IMR-90 (cell line): ENCODE results near the gene CLPTM1. TPM values are rescaled to one million over a fixed set of nuclear protein-coding genes. Genes with fewer than 3 reads are reported as not detected.

Source experiments
- CEBPB ChIP-seq: IDR thresholded peaks from 2 replicates; pipeline ENCODE4 v1.6.1; 2012; ENCODE audit warnings: low read depth, low read length, improper control_type of control experiment
- USF2 ChIP-seq: fragments of 150-350 bp; IDR thresholded peaks from 2 replicates; pipeline ENCODE4 v1.6.1; 2017; ENCODE audit warnings: mild to moderate bottlenecking, antibody characterized with exemption, low read length, low read depth
- polyA plus RNA-seq, 3 experiments: library from polyadenylated mRNA; depleted of rRNA; stranded (reverse); fragments of >200 nt; gene quantifications; 2 replicates each; pipeline ENCODE4 v1.2.3, GENCODE V29; 2012; ENCODE audit warnings: low replicate concordance in 1 of 3
- total RNA-seq: library from RNA; depleted of rRNA; stranded (reverse); fragments of >200 nt; gene quantifications from 2 replicates; pipeline ENCODE4 v1.2.3, GENCODE V29; 2012

CLPTM1 gene
- total and polyA plus RNA-seq, 2 of the 4 experiments (the other 2 are of a cell fraction), result 23.8 to 88.8 TPM

- no peak for TF ChIP-seq USF2
- TF ChIP-seq CEBPB, result no peak
These were observed 84.0 kb downstream of the CLPTM1 start, which contains the start of gene CLASRP (continued) for GRCh38 chr19:45038931-45039893.
